Activated CD8-positive, alpha-beta memory T cell treated with anti-CD3 and anti-CD28 coated beads for 4 hours (primary cell): ENCODE measurements around the gene EFL1.

ENCODE experiments used
- DNase-seq, 2 donors: peaks; one replicate each; pipeline ENCODE4 v3.0.0-alpha.2; 2020; ENCODE audit warnings: low read depth in 2 of 2

EFL1 gene

DNA sequence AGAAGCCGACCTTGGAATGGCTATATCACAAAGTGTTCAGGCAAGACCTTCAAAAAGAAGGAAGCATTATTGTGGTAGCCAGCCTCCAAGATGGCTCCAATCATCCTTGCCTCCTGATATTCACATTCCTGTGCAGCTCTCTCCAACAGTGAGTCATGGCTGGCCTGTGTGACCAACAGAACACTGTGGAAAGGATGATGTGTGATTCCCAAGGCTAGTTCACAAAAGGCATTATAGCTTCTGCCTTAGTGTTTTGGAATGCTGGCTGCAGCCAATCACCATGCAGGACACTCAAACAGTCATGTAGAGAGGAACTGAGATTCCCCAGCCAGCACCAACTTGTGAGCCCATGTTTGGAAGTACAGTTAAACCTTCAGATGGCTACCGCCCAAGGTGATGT is 102.6 kb downstream of the EFL1 start:
- no peak for DNase-seq

DNA sequence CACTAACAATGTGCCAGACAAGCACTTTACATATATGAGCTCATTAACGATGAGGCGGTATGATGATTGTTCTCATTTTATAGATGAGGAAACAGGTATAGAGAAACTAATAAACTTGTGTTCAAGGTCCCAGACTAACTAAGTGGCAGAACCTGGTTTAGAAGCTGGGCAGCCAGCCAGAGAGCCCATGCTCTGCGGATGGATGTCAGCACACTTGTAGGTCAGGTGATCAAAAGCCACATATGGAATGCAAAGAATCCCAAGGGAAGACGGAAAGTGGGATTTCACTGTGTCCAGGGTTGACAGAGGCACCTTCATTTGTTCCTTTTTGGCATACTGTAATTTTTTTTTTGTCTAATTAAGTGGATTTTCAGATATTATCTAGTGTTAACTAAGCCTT is 103.7 kb downstream of the EFL1 start:
- DNase-seq: no peak

DNA sequence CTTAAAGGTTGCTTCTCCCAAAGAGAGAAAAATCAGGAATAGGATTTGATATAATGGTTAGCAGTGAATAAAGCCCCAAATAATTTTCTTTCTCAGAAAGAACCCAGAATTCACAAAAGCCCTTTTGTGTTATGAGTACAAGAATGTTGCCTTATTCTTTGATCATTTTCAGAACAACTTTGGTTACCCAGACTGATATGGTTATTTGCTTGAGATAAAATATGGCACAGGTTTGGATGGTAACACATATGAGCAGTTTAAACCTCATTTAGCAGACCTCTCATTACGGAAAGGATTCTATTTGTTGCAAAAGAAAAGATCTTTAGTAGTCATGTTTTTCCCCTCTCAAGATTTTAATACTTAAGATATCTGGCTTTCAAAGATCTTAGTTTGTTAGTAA is 111.9 kb downstream of the EFL1 start:
- no peak for DNase-seq

DNA sequence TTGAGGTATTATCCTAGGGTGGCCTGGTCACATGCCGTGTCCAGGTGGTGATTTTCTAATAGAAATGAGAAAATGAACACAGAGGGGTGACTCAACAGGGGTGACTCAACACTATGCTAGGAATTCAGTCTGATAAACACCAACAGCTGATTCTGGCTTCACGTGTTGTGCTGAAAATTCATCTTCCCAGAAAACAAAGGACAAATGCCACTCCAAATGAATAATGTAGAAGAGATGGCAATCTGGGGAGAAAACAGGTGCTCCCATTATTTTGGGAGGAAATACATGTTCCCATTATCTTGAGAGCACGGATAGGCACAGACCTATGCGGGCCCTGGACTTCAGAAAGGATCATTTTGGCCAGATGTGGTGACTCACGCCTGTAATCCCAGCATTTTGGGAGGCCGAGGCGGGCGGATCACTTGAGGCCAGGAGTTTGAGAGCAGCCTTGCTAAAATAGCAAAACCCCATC is 115.5 kb downstream of the EFL1 start:
- DNase-seq: no peak

DNA sequence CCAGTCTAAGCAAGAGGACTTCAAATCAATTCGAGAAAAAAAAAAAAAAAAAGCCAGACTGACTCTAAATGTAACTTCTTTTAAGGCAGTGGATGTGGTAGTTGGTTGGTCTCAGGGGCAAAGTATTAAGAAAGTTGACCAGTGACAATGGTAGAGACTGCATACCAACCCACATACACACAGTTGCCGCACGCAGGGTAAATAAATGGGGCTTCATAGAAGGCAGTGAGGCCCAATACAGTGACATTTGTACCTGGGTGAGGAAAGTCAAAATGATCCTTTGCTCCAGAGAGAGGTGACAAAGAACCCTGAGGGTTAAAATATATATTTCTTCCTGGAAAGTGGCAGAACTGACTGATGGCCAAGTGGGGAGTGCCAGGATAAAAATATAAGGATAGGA is 116.0 kb downstream of the EFL1 start:
- no peak for DNase-seq

DNA sequence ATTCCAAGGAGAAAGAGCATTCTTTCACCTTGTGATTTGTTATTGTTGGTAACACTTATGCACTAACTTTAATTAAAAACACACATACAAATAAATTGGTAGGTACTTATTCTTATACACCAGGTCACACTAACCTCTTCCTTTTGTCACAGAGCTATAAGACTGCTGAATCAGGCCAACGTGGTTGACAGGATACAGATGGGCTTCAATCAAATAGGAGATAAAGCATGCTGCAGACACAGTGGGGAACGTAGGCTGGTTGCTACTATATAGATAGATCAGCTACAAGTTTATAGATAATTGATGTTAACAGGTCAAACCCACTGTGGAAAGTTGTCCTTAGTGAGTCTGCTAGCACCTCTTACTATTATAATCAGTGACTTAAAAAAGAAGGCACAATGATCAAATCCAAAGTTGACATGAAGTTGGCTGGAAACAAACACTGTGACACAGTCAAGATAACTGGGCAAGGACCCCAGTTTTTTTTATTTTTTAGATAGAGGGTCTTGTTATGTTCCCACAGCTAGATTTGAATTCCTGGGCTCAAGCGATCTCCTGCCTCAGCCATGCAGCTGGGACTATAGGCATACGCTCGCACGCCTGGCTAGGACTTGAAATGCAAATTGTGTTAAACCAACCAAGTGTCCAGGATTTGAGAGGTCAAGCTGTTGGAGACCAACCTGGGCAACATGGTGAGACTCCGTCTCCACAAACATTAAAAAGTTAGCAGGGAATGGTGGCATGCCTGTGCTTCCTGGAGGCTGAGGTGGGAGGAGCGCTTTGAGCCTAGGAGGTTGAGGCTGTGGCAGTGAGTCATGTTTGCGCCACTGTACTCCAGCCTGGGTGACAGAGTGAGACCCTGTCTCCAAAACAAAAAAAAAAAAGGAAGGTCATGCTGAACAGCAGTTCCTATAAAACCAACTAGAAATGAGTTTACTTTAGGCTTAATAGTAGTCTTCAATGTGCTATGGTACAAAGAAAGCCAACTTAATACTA is 118.8 kb downstream of the EFL1 start:
- DNase-seq: no peak

DNA sequence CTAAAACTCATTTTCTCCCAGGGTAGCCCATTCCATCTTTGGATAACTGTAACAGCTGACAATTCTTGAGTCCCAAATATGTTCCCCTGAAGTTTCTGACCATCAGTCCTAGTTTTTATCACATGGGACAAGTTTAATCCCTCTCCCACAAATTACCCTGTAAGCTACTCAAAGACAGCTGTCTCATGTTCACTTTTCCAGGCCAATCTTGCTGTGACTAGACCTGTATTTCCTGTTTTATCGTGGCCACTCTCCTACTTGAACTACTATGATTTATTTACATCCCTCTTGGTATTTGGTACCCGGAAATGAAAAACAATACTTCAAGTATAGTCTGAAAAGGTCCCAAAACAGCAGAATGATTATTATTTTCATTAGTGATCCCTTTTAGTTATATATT is 121.6 kb downstream of the EFL1 start:
- no peak for DNase-seq

DNA sequence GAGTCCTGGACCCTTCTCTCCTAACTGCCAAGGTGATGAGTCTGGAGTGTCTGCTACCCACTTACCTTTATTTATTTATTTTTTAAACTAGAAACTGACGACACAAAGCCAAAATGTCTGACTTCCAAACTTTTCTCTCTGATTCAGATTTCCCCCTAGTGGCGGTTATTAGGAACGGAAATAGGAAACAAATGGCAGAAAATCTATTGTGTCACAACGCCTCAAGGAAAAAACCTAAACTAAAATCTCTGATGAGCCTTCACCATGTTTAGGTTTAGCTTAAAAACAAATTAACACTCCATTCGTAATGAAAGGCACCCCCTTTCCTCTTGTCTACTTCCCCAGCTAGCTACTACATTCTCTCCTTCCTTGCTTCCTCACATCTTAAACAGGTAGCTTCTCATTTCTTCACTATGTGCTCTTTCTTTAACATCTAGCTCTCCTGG is 122.7 kb downstream of the EFL1 start:
- no peak for DNase-seq

DNA sequence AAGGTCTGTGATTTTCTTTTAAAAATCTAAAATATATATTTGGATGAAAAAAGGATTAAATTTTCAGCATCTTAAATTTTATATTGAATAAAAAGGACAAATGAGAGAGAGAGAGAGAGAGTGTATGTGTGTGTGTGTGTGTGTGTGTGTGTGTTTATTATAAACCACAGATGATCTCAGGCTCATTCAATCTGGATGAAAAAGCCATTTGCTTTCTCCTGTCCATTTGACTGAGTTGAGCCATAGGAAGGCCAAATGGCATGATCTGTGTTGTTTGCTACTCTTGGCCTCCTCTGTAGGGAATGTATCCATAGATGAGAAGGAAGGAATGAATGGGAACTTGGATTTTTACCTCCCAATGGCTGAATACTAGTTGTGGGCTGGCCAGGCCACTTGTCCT is 124.2 kb downstream of the EFL1 start:
- DNase-seq: no peak

DNA sequence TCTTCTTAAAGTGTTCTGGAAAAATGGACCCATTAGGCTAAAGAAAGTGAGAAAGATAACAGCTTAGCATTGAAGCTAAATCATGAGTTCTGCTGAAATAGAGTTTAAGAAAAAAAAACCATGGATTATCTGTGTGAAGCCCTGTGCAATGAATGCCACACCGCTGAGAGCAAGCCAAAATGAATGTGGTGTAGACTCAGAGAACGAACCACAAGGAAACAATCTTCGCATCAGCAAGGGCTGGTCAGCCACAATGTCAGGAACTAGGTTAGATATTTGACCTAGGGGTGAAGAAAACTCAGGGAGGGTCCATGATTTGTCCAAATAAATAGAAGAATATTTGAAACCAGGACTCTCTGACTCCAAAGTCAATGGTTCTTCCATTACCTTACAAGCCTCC is 125.3 kb downstream of the EFL1 start:
- DNase-seq: no peak

DNA sequence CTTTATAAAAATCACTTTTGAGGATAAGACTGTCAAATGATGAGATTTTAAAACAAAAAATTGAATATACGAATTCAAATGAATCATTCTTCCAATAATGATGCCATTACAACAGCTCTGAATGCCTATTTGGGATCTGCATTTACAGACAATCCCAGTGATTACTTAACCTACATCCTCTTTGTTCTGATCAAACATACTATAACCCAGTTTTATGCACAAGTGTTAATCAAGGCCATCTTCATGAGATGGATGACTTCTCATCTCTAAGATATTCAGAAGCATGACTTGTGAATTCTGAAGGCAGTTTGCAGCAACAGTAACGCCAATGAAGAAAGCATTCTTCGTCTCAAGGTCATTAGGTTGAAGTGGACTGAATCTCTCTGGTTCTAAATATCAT is 126.4 kb downstream of the EFL1 start:
- no peak for DNase-seq

DNA sequence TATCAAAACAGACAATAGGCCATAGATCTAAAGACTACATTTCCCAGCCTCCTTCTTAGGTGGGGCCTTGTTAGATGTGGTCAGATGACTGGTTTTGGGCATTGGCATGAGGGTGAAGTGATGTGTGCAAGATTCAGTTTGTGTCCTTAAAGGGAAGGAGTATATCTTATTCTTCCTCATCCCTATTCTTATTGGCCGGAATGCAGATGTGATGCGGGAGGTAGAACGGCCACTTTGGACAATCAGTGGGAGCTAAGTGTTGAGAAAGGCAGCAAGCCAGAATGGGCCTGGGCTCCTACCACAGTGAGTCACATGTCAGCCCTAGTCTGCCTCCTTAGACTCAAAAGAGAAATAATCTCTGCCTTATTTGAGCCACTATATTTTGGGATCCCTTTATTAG is 126.9 kb downstream of the EFL1 start:
- DNase-seq: no peak

DNA sequence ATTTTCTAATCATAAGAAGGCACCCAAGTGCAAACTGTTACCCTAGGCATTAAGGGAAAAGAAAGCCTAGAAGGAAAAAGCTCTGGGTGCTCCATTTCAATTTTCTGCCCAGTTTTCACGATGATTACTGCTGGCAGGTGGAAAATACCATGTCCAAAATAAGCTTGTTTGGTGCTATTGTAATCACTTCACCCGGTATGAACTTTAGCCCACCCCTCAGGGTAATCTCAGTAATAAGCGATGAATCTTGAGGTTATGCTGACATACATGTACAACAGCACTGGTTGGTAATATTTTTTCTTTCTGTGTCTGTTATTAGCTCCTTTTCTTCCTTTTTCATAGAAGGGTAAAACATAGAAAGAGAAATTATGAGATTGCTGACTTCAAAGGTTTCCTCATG is 128.1 kb downstream of the EFL1 start:
- no peak for DNase-seq

DNA sequence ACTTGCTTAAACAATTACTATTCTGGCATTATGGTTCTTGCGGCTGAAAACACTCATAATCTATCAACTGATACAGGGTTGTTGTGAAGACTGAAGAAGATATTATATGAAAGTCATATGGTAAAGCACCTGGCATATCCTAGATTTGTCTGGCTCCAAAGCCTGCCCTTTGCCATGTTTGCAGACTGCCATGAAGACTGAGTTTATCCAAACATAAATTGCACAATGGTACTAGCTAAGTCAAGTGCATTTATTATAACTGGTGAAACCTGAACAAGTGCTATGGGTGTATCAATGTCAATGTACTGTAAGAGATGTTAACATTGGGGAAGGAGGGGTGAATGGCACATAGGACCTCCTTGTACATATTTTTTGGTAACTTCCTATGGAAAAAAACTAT is 129.3 kb downstream of the EFL1 start:
- no peak for DNase-seq

DNA sequence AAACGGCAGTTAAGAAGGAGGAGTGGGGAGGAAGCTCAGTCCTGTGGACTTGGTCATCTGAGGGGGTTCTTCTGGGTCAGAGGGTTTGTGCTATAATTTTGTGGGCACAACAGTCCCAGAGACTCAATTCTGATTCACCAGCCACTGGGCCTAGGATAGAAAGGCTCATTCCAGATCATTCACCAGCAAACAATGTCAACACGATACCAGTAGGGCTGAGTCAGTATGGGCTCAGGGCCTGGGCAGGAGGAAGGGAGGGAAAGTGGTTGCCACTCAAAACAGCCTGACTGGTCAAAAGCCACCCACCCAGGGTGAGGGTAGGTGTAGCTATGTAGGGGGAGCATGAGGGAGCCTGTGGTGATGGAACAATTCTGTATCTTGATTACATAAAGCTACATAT is 129.8 kb downstream of the EFL1 start:
- DNase-seq: no peak

DNA sequence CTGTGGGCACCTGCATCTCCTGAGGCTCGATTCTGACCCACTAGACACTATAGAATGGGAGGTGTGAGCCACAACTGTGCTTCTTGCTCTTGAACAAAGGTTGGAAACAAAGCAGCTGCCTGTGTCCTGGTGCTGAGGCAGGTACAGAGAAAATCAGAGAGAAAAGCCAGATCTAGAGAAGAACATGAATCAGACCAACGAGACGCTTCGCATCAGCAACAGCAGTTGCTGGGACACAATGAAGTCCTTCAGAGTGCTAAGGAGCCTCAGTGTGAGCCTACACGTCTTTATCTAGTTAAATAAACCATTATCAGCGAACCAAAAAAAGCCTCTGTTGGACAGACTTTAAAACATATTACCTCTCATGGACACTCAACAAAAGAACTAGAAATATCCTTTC is 130.4 kb downstream of the EFL1 start:
- no peak for DNase-seq

DNA sequence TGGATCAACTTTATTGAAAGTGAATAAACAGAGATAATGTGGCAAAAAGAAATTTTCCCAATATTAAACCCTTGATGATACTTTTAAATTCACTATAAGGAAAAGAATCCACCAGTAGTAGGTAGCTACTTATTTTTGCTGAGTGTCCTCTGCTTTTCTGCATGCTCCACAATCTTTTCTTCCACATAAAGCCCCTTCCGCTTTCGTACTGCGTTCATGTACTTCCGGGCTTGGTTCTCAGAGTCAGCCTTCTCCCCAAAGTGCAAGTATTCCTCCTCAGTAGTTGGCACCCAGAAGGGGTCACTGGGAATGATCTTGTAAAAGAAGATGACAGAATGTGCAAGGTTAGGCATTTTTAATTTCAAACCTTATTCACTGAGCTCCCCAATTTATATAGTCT is 132.3 kb downstream of the EFL1 start:
- DNase-seq: no peak

DNA sequence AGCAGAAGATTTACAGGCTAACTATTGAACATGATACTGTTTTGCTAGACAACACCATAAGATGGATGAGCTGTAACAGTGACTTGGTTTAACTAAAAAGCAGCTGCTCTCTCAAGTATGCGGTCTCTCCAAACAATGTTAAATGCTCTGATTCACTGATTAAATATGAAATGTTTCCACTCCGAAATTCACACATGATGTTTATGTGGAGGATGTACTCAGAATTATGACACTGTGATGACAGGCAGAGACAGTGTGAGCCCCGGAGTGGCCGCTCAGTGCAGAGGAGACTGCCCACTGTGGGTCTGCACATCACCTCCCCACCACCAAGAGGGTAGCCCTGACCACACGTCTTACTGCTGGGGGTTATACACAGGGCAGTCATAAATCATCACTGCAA is 132.8 kb downstream of the EFL1 start:
- no peak for DNase-seq

DNA sequence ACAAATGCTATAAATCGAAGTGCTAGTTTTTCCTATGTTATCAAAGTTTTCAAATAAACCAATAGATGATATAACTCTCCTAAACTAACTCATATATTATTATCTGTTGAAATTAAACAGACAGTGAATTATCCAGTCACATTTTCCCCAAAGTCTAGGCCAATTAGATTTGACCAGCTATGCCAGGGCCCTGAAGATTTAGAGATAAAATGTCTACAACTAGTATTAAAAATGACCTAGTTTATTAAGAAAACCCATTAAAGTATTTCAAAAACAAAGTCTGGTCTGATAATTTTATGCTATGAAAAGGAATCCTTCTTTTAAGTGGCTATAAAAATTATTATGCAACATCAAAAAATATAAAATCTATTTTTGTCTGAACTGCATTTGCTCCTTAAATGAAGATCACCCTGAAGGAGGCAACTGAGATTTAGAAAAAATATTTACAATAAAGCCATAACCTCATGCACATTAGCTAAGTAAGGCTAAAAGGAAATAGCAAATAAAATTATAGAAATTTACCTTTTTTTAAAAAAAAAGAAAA is 133.3 kb downstream of the EFL1 start:
- DNase-seq: no peak

DNA sequence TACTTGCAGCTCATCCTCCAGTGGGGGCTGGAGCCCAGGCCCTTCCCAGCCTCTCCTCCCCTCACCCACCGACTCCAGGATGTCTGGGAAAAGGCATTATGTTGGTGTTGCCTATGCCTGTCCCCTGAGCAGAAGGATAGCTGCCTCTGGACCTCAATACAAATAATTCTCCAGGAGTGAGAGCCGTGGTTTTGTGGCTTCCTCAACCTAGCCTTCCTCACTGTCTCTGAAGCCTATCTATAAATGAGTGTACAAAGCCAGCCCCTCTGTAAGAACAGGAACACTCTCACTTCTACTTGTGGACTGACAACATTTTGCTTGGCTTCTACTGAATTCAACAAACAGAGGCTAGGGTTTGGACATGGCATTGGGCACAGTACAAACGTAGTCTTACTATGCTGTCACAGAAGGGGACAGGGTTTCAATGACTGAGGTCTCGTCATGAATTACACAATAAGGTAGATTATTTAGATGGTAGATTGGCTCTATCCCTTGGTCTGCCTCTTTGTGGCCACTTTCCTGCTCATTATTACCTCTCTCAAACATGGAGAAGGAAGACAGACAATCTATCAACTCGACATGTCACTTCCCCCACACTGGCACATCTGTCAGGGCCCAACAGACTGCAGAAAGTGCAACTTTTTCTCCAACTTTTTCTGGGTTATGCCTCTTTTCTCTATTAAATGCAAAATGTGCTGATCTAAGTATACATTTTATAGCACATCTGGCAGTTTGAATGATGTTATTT is 134.0 kb downstream of the EFL1 start:
- DNase-seq: no peak

DNA sequence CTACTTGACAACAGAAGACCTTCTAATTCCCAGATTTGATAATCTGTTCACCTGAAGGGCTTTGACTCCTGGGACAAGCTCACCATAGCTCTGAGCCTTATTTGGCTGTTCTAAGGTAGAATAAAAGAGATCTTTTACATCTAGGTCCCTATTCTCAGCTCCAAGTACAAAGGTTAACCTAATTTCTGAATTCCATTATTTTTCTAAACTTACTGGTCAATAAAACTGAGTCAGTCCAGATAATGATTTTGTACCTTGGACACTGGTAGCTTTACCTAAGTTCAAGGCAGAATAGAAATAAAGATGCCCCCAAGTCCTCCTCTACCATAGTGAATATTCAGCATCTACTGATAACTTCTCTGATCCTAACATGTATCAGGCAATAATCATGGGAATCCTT is 135.0 kb downstream of the EFL1 start:
- DNase-seq: no peak

DNA sequence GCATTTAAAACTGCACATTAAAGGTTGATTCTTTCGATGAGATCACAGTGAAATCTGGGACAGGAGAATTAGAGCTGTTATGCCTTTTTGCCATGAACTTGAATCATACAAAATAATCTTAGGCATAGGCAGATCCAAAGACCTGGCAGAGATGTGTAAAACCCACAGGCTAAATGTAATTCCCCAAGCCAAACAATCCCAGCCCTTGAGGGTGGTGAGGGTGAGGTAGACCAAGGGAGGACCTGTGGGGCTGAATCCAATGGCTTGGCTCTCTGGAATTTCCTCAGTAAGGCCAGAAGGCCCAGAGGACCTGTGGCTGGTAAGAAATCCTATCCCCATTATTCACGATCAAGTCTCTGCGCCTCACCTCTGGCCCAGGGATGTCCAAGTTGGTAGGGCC is 136.2 kb downstream of the EFL1 start:
- DNase-seq: no peak
